HepG2 (cell line): Measurements from ENCODE around the gene SMCO4. TPM values are rescaled to one million over a fixed set of nuclear protein-coding genes. Genes with fewer than 3 reads are reported as not detected.
A peak's percentile ranks its signal among the peaks of the same experiment; 100 is the strongest.

ENCODE experiments used
- ATAC-seq: fragments of 200-7000 bp; cut with Tn5 transposase; 3 replicates; pipeline ENCODE4 v1.9.1; 2020; ENCODE audit warnings: mild to moderate bottlenecking, moderate library complexity
- BruUV-seq: library from RNA; stranded (reverse); fragments of 400-500 nt; replicated peaks from 2 replicates; lab custom pipeline; 2021; lab: Mats Ljungman, UMichigan
- CTCF ChIA-PET: fragments of 300-600 bp; formaldehyde crosslinking; extraction: SDS; loops from one replicate; lab custom pipeline; 2021; ENCODE audit warnings: low total read pairs, inconsistent platforms, low intra/inter-chr PET ratio; lab: Yijun Ruan, JAX
- POLR2A ChIA-PET: fragments of 350-600 bp; sonication (Branson Sonifier 250); formaldehyde crosslinking; loops from one replicate; lab custom pipeline; 2020; ENCODE audit warnings: antibody characterized with exemption, inconsistent platforms; lab: Yijun Ruan, JAX
- DNase-seq: peaks from one replicate; pipeline ENCODE4 v3.0.0-alpha.2; 2015; ENCODE audit warnings: low spot score
- FAIRE-seq: peaks from 3 replicates; lab custom pipeline; 2011; peaks lifted over from hg19 to GRCh38; lab: Jason Lieb, UNC
- H2AFZ ChIP-seq: one replicate; pipeline ENCODE4 v1.6.1; 2011; ENCODE audit warnings: low read length, inconsistent platforms
- H3K27ac ChIP-seq: fragments of 300-600 bp; 3 replicates; pipeline ENCODE4 v1.8.0; 2011; ENCODE audit warnings: mixed run types, mild to moderate bottlenecking, mixed read lengths, low read length, inconsistent platforms; ENCODE audit not compliant: insufficient read depth; ENCODE audit errors: extremely low read length
- H3K27me3 ChIP-seq, 2 experiments: fragments of 200-600 bp in 1 of 2; 2 replicates in 1 of 2; 3 replicates in 1 of 2; pipeline versions ENCODE4 v1.6.0 to v1.8.0; 2011; ENCODE audit warnings: low read length in 2 of 2, mild to moderate bottlenecking in 2 of 2, moderate library complexity in 2 of 2, inconsistent platforms in 1 of 2; ENCODE audit not compliant: insufficient read depth in 2 of 2, control insufficient read depth in 1 of 2
- H3K36me3 ChIP-seq, 2 experiments: fragments of 200-600 bp in 1 of 2; replicated peaks in 1 of 2; 2 replicates in 1 of 2; 3 replicates in 1 of 2; pipeline versions ENCODE4 v1.5.1 to v1.8.0; 2011; ENCODE audit warnings: low read length in 2 of 2, inconsistent platforms in 1 of 2; ENCODE audit not compliant: insufficient read depth in 2 of 2, control insufficient read depth in 1 of 2
- H3K4me1 ChIP-seq: 2 replicates; pipeline ENCODE4 v1.5.1; 2012; ENCODE audit warnings: low read length, inconsistent platforms; ENCODE audit not compliant: insufficient read depth
- H3K4me2 ChIP-seq: 2 replicates; pipeline ENCODE4 v1.6.0; 2011; ENCODE audit warnings: low read depth, low read length, inconsistent platforms
- H3K4me3 ChIP-seq, 3 experiments: fragments of 200-600 bp in 1 of 3; sonication (generic), shearing (Covaris generic) in 1 of 3; replicated peaks in 1 of 3; 2 replicates each; pipeline ENCODE4 v1.5.1; 2011 to 2016; ENCODE audit warnings: low read length in 3 of 3, inconsistent platforms in 2 of 3, low read depth in 2 of 3, mild to moderate bottlenecking in 2 of 3, control low read depth in 1 of 3, mixed read lengths in 1 of 3; ENCODE audit not compliant: insufficient read depth in 1 of 3
- H3K79me2 ChIP-seq: one replicate; pipeline ENCODE4 v1.6.1; 2011; ENCODE audit warnings: low read length, inconsistent platforms; ENCODE audit not compliant: insufficient read depth
- H3K9ac ChIP-seq: 2 replicates; pipeline ENCODE4 v1.6.0; 2011; ENCODE audit warnings: mild to moderate bottlenecking, low read depth, low read length, inconsistent platforms; ENCODE audit not compliant: insufficient read depth
- H3K9me3 ChIP-seq: 2 replicates; pipeline ENCODE4 v1.5.1; 2012; ENCODE audit warnings: mild to moderate bottlenecking, low read length
- H4K20me1 ChIP-seq: 2 replicates; pipeline ENCODE4 v1.6.0; 2011; ENCODE audit warnings: inconsistent platforms, mild to moderate bottlenecking, low read length, moderate library complexity; ENCODE audit not compliant: insufficient read depth
- BRD4 ChIP-seq: sonication (generic); formaldehyde crosslinking; IDR thresholded peaks from 2 replicates; pipeline ENCODE4 v1.4.0; 2020; ENCODE audit warnings: missing genetic modification reagents
- CEBPB ChIP-seq: IDR thresholded peaks from 2 replicates; pipeline ENCODE4 v1.6.1; 2011; ENCODE audit warnings: low read depth, low read length, improper control_type of control experiment, borderline replicate concordance
- FOSL1 ChIP-seq: sonication (generic); formaldehyde crosslinking; IDR thresholded peaks from 2 replicates; pipeline ENCODE4 v1.9.0; 2021; ENCODE audit warnings: missing genetic modification reagents, borderline replicate concordance
- FOXP4 ChIP-seq: sonication (generic); formaldehyde crosslinking; IDR thresholded peaks from 2 replicates; pipeline ENCODE4 v1.4.0; 2020; ENCODE audit warnings: missing genetic modification reagents
- GATAD2A ChIP-seq: IDR thresholded peaks from 2 replicates; pipeline ENCODE4 v1.6.1; 2016
- HNF4G ChIP-seq, 2 experiments: sonication (generic) in 1 of 2; formaldehyde crosslinking in 1 of 2; IDR thresholded peaks; 2 replicates each; pipeline versions ENCODE4 v1.4.0 to v1.6.1; 2011 to 2020; ENCODE audit warnings: borderline replicate concordance in 2 of 2, low read depth in 2 of 2, mild to moderate bottlenecking in 2 of 2, low read length in 1 of 2, missing genetic modification reagents in 1 of 2, moderate library complexity in 1 of 2
- NCOR1 ChIP-seq: fragments of 200-600 bp; sonication (generic); IDR thresholded peaks from 2 replicates; pipeline ENCODE4 v1.7.0; 2017; ENCODE audit warnings: antibody characterized with exemption, low read length, borderline replicate concordance
- NFE2L2 ChIP-seq: fragments of 150-350 bp; IDR thresholded peaks from 2 replicates; pipeline ENCODE4 v1.6.1; 2014; ENCODE audit warnings: low read length
- SAP130 ChIP-seq: IDR thresholded peaks from 2 replicates; pipeline ENCODE4 v1.6.1; 2016; ENCODE audit warnings: low read depth
- SP5 ChIP-seq: IDR thresholded peaks from 2 replicates; pipeline ENCODE4 v1.6.1; 2016; ENCODE audit warnings: low read depth, borderline replicate concordance
- USF2 ChIP-seq, 2 experiments: sonication (generic) in 1 of 2; formaldehyde crosslinking in 1 of 2; IDR thresholded peaks; 2 replicates each; pipeline versions ENCODE4 v1.5.1 to v1.6.1; 2011 to 2020; ENCODE audit warnings: borderline replicate concordance in 1 of 2, low read depth in 1 of 2, low read length in 1 of 2, mild to moderate bottlenecking in 1 of 2, missing genetic modification reagents in 1 of 2, moderate library complexity in 1 of 2
- ZMAT3 ChIP-seq: sonication (generic); formaldehyde crosslinking; conservative IDR thresholded peaks from 2 replicates; pipeline ENCODE4 v1.7.0; 2021; ENCODE audit warnings: missing genetic modification reagents
- ZNF12 ChIP-seq: sonication (generic); formaldehyde crosslinking; IDR thresholded peaks from 2 replicates; pipeline ENCODE4 v1.5.0; 2020; ENCODE audit warnings: missing genetic modification reagents
- ZNF24 ChIP-seq: fragments of 450-650 bp; IDR thresholded peaks from 2 replicates; pipeline ENCODE4 v1.6.1; 2017; ENCODE audit warnings: antibody characterized with exemption, mild to moderate bottlenecking
- ZNF292 ChIP-seq: sonication (generic); formaldehyde crosslinking; IDR thresholded peaks from 2 replicates; pipeline ENCODE4 v1.8.1; 2022; ENCODE audit warnings: mild to moderate bottlenecking, low read depth, missing genetic modification reagents, borderline replicate concordance
- ZNF331 ChIP-seq: sonication (generic); formaldehyde crosslinking; IDR thresholded peaks from 2 replicates; pipeline ENCODE4 v1.4.0; 2020; ENCODE audit warnings: missing genetic modification reagents
- ZNF775 ChIP-seq: sonication (generic); formaldehyde crosslinking; IDR thresholded peaks from 2 replicates; pipeline ENCODE4 v1.4.0; 2020; ENCODE audit warnings: missing genetic modification reagents, mild to moderate bottlenecking, moderate library complexity, borderline replicate concordance
- ZSCAN12 ChIP-seq: sonication (generic); formaldehyde crosslinking; IDR thresholded peaks from 2 replicates; pipeline ENCODE4 v1.9.0; 2021; ENCODE audit warnings: mild to moderate bottlenecking, missing genetic modification reagents
- WGBS: methylation state at CpG from one replicate; pipeline ENCODE4 v1.1.6; 2017; ENCODE audit warnings: low lambda C conversion rate; 5-methylcytosine and 5-hydroxymethylcytosine counted together
- in situ Hi-C: cut with HindIII; loops from 2 replicates; pipeline ENCODE4 v1.10.0; 2017; ENCODE audit warnings: low pct_unique_long_range_greater_than_20kb; ENCODE audit not compliant: extremely low pct_ligation_motif_present
- intact Hi-C: fragments of 100-400 bp; cut with micrococcal nuclease; formaldehyde crosslinking; loops from one replicate; pipeline ENCODE4 v1.10.0; 2022; ENCODE audit not compliant: unreplicated experiment
- polyA plus RNA-seq, 8 experiments: library from polyadenylated mRNA; depleted of rRNA in 3 of 8; stranded (reverse) in 7 of 8; unstranded in 1 of 8; fragments of >200 nt; fragmentation: Illumina TruSeq in 4 of 8; extraction: Trizol in 4 of 8; gene quantifications; 2 replicates each; pipeline versions ENCODE4 v1.2.1 to v1.2.3, GENCODE V29; 2011 to 2016; ENCODE audit warnings: low read depth in 4 of 8, missing spikeins in 1 of 8, mixed read lengths in 1 of 8; ENCODE audit not compliant: insufficient read depth in 1 of 8
- total RNA-seq, 5 experiments: library from RNA; depleted of rRNA; stranded (reverse); fragments of >200 nt; fragmentation: Illumina TruSeq; extraction: Trizol; gene quantifications; 2 replicates each; pipeline ENCODE4 v1.2.3, GENCODE V29; 2016; ENCODE audit warnings: low read depth in 1 of 5

The SMCO4 gene
- total and polyA plus RNA-seq, 2 of the 13 experiments (the other 11 are each of a cell fraction or from before 2014, with no cell fraction given): 10.6 to 28.5 TPM

GRCh38 chr11:93543292-93543977 lies at the start of gene SMCO4 (continued):
- TF ChIP-seq NFE2L2 (no peak), ZNF292 (CRISPR knock-in tag) (peak; percentile 87), BRD4 (CRISPR knock-in tag) (peak; percentile 51; the same call in 1 of the 2 replicates)

GRCh38 chr11:93591247-93591898 lies 48.2 kb upstream of the SMCO4 start:
- Histone ChIP-seq H3K4me1 (peaks cover 39% of the 10 kb centered on the region), H3K27ac (no peak overlapping the region), H3K79me2 (no peaks in the 10 kb centered on the region), H3K4me3 (no peak overlapping the region), H3K9ac (no peak overlapping the region), H4K20me1 (no peaks in the 10 kb centered on the region), H2AFZ (no peak overlapping the region), H3K9me3 (no peaks in the 10 kb centered on the region), H3K36me3 (no peaks in the 10 kb centered on the region), H3K4me2 (peak overlapping the region; percentile 41; the same call in 1 of the 2 replicates), H3K27me3 (peaks cover 0 to 6% of the 10 kb centered on the region in 2 experiments; a peak in 2 of 5 replicates)
- intact Hi-C loops (no loop called here), in situ Hi-C loops (no loop called here)
- ChIA-PET CTCF (no interaction called here), POLR2A (interaction anchor here (0.6 to 1.2 kb wide), 2 partner anchors 54 to 98 kb away, joined by 3 to 5 read pairs; no protein-coding TSS in a partner anchor)
- DNase-seq (peak; percentile 84), FAIRE-seq (peak; percentile 74), ATAC-seq (peak; percentile 95)
- 11% methylated on average over 6 of the region's 6 CpGs for WGBS
- no TSS peak for BruUV-seq
- TF ChIP-seq FOXP4: peak; percentile 42; the same call in 1 of the 2 replicates
- no peak for TF ChIP-seq ZMAT3
- TF ChIP-seq HNF4G (IDR thresholded peaks at IDR 0.05; ENCODE audit: borderline replicate concordance, low read depth, low read length): peak; percentile 10; the same call in 1 of the 2 replicates
- TF ChIP-seq HNF4G (CRISPR knock-in tag; IDR thresholded peaks at IDR 0.05; ENCODE audit: borderline replicate concordance, low read depth): no peak
- TF ChIP-seq ZSCAN12 (CRISPR knock-in tag): no peak
- TF ChIP-seq ZNF331 (CRISPR knock-in tag): peak; percentile 43; the same call in 1 of the 2 replicates
- peak; percentile 33; the same call in 1 of the 2 replicates for TF ChIP-seq ZNF12 (CRISPR knock-in tag)
- peak; percentile 44; the same call in 1 of the 2 replicates for TF ChIP-seq NCOR1
- TF ChIP-seq ZNF24: no peak
- no peak for TF ChIP-seq USF2 (IDR thresholded peaks at IDR 0.05; ENCODE audit: low read depth, low read length)
- no peak for TF ChIP-seq USF2 (CRISPR knock-in tag; IDR thresholded peaks at IDR 0.05; ENCODE audit: borderline replicate concordance)
- TF ChIP-seq SP5: peak; percentile 93
- peak; percentile 95 for TF ChIP-seq FOSL1
- peak; percentile 87 for TF ChIP-seq CEBPB
- no peak for TF ChIP-seq ZNF775
- peak; percentile 48; the same call in 1 of the 2 replicates for TF ChIP-seq SAP130
- peak; percentile 83 for TF ChIP-seq GATAD2A
